Measurements from ENCODE around the gene ZNF628.

DNA sequence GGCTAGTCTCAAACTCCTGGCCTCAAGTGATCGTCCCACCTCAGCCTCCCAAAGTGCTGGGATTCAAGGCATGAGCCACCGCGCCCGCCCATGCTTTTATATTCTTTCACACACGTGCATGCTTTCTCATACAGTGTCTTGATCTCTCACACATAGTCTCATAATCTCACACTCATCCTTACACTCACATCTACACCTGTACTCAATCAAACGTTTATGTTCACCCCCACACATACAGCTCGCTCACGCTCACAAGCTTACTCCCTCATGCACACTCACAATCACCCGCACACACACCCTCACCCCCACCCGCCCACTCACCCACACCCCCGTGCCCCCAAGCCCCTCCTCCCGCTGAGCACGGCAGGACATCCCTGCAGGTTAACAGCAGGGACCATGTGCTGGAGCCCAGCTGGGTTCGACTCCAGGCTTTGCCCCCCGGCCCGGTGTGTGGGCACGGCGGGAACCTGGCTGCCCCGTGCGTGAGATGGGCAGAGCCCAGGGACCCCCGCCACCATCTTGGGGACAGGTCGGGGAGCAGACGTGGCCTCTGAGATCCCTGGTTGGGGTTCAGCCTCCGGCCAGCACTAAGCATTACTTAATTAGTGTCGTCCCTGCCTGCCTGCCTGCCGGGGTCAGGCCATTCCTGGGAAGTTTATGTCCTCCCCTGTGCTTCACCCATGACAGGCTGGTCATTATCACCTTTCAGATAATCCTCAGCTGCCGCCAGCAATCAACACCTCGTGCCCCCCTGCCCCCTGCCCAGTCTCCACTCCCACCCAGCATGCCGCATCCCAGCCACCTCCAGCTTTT lies 49.1 kb downstream of the ZNF628 start:
- TF ChIP-seq POLR2AphosphoS5 (IDR thresholded peaks at IDR 0.05) (no peak), POLR2A (IDR thresholded peaks at IDR 0.05) (no peak)

All from gastroesophageal sphincter (tissue), 2 donors.